ENCODE data around the gene HDAC4.

DNA sequence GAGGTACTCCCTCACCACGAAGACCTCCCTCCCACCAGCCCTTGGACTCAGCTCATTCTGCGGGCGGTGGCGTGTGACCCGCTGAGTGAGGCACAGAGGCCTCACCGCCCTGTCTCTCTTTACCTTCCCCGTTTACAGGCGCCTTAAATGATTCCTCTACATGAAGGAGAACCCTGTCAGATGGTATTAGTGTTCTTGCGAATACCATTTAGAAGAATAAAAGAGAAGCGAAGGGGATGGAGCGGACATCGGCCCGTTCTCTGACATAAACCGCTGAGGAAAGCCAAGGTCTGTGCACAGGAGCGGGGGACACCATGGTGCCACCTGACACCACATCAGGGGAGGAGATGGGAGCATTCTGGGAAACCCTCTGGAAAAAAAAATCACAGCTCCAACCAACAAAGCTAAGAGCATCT, 179.8 kb downstream of the HDAC4 start:
- TF ChIP-seq, protein P1, sequence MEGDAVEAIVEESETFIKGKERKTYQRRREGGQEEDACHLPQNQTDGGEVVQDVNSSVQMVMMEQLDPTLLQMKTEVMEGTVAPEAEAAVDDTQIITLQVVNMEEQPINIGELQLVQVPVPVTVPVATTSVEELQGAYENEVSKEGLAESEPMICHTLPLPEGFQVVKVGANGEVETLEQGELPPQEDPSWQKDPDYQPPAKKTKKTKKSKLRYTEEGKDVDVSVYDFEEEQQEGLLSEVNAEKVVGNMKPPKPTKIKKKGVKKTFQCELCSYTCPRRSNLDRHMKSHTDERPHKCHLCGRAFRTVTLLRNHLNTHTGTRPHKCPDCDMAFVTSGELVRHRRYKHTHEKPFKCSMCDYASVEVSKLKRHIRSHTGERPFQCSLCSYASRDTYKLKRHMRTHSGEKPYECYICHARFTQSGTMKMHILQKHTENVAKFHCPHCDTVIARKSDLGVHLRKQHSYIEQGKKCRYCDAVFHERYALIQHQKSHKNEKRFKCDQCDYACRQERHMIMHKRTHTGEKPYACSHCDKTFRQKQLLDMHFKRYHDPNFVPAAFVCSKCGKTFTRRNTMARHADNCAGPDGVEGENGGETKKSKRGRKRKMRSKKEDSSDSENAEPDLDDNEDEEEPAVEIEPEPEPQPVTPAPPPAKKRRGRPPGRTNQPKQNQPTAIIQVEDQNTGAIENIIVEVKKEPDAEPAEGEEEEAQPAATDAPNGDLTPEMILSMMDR (IDR thresholded peaks at IDR 0.05), result no peak
- TF ChIP-seq POLR2A (IDR thresholded peaks at IDR 0.05), result no peak
